HG02973 (cell line): ENCODE data around the gene SP3.

Experiments used
- ATAC-seq: cut with Tn5 transposase; IDR thresholded peaks from one replicate; pipeline ENCODE4 v1.9.1; 2021; ENCODE audit warnings: moderate library complexity; ENCODE audit not compliant: unreplicated experiment

SP3 gene

GRCh38 chr2:173947131-173947530 lies 18.0 kb downstream of the SP3 start:
- no peak for ATAC-seq

- no peak for ATAC-seq
Measured at GRCh38 chr2:173943738-173944137, 21.4 kb downstream of the SP3 start.

GRCh38 chr2:173942861-173943523 lies 22.2 kb downstream of the SP3 start:
- no peak for ATAC-seq

DNA sequence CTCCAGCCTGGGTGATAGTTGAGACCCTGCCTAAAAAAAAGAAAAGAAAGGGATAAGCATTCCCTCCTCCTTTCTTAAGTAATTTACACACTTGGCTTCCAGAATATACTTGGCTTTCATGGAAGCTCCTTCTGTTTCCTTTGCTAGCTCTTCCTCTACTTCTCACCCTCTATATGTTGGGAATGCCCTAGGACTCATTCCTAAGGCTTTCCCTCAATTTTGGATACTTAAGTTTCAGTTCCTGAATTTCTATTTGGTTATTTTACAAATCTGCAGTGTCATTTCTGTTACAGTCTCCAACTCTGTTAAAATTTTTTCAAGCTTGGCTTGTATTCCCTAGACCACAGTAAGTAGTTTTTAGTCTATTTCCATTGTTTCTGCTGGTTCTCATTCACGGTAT lies 23.6 kb downstream of the SP3 start:
- ATAC-seq = no peak

DNA sequence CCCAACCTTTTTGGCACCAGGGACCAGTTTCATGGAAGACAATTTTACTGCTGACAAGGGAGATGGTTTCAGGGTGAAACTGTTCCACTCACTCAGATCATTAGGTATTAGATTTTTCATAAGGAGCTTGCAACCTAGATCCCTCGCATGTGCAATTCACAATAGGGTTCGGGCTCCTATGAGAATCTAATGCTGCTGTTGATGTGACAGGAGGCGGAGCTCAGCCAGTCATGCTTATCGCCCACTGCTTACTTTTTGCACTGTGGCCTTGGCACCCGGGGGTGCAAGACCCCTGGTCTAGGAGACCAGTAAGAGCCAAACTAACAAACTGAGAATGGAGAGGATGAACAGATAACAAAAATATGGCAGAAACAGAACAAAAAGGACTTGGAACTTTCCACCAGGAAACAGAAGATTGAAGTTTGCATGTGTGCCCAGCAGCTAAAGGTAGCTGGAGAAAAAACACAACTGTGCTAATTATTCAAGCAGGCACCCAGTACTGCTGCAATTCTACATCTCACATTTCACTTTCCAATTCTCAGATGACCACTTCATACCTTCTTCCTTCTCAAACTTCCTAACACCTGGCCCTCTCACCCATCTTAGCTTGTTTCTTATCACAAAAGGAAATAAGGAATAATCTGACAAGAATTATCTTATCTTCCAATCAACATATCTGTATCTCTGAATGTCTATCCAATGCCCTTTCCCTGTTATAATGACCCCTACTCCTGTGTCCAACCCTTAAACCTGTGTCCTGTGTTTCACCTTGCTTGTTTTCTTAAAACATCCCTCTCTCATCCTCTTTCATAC lies 24.8 kb downstream of the SP3 start:
- ATAC-seq = no peak

DNA sequence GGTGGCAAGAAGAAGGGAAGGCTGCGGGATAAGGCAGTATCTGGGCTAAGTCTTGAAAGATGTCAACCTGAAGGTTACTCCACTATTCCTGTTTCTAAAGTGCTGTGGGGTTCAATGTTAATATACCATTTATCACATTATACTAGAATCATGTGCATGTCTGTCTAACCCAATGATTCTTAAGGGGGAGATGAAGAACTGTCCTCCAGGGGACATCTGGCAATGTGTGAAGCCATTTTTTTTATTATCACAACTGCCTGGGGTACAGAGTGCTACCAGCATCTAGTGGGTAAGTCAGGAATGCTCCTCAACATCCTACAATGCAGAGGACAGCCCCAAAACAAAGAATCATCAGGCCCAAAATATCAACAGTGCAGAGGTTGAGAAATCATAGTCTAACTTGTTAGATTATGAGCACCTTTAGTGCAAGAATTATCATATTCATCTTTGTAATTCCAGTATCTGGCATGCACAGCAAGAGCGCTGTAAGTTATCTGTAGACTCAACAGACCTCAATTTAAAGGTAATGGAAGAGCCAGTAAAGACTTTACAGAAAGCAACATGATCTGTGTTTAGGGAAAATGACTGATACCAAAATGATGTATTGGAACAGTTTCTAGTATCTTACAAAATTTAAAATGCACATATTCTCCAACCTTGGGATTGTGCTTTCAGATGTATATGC lies 26.3 kb downstream of the SP3 start:
- no peak for ATAC-seq

- no peak for ATAC-seq
Measured at GRCh38 chr2:173935305-173935704, 29.9 kb downstream of the SP3 start.

GRCh38 chr2:173934895-173935294 lies 30.3 kb downstream of the SP3 start:
- no peak for ATAC-seq

DNA sequence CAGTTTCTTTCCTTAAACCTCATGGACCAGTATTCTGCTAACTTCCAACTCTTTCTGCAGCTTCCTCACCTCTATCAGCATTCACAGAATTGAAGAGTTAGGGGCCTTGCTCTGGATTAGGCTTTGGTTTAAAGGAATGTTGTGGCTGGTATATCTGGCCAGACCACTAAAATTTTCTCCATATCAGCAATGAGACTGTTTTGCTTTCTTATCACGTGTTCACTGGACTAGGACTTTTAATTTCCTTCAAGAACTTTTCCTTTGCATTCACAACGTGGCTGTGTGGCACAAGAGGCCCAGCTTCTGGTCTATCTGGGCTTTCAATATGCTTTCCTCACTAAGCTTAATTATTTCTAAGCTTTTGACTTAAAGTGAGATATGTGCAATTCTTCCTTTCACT lies 33.4 kb downstream of the SP3 start:
- no peak for ATAC-seq

GRCh38 chr2:173929441-173929840 lies 35.7 kb downstream of the SP3 start:
- no peak for ATAC-seq

DNA sequence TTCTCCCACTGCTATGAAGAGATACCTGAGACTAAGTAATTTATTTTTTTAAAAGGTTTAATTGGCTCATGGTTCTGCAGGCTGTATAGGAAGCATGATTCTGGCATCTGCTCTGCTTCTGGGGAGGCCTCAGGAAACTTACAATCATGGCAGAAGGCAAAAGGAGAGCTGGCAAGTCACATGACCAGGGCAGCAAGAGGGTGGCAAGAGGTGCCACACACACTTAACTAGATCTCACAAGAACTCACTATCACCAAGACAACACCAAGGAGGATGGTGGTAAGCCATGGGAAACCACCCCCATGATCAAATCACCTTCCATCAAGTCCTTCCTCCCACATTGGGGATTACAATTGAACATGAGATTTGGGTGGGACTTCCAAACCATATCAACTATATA lies 38.3 kb downstream of the SP3 start:
- ATAC-seq = no peak

DNA sequence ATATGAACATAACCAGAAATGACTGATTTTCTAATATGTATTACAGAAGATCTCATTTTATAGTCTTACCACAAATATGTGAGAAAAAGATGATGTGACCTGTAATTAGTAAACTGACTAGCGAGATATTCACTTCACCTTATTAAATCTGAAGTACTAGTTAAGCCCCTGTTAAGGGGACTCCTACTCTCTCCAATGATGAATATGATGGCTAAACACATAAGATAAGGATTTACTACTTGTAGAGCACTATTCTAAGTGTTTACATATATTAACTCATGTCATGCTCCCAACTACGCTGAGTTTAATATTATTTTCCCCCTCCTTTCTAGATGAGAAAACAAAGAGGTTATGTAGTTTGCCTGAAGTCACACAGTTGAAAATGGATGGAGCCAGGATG lies 40.9 kb downstream of the SP3 start:
- ATAC-seq = no peak

- no peak for ATAC-seq
Measured at GRCh38 chr2:173922760-173923159, 42.4 kb downstream of the SP3 start.

- ATAC-seq = no peak
Measured at GRCh38 chr2:173922068-173922467, 43.1 kb downstream of the SP3 start.

DNA sequence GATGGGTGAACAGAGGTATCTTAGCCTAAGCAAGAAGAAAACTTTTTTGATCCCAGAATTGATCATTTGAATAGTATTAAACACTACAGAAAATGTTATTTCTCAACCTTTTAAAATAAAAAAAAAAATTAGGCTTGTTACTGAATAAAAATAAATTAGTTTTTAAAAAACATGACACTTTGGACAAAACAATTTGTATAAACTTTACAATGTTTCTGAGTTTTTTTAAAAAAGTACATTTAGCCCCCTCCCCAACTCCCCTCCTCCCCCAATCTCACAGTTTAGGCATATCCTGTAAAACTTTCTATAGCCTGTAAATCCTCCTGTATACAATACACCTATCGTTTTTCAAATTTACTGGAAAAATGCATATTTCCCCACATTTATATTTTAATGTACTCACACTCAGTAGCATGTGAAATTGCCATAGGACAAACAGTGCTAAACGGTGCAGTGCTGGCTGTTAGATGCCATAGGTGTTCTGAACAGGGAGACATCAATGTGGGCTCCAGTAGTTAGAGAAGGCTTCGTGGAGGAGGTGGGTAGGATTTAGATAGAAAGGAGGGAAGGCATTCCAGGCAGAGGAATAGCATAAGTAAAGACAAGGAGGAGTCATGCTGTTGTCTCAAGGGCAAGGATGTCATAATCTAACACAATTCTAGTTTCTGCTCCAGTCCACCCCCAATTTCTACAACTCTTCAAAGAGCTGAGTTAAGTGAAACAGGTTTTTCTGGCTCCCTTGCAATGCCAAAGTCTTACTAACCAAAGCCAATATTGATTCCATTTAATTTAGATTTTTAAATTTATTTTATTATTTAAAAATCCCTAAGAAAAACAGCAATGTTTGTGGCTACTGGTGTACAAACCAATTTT lies 50.9 kb downstream of the SP3 start:
- ATAC-seq = no peak

GRCh38 chr2:173909846-173910245 lies 55.3 kb downstream of the SP3 start:
- no peak for ATAC-seq

DNA sequence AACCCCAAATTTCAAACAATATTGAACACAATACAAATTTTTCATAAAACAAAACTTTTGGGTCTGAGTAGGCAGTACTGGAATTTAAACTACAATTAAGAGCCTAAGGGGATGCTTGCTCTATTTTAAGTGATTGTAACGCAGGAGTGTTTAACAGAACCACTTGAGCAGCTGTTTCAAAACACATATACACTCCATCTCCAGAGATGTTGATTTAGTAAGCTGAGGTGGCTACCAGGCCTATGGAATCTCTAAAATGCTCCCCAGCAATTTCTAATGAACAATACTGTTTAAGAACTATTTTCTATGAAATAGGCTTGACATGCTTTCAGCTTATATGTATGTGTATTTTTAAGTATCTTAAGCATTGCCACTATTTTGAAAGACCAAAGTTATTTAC lies 58.5 kb downstream of the SP3 start:
- no peak for ATAC-seq

- no peak for ATAC-seq
Measured at GRCh38 chr2:173903601-173904394, 61.4 kb downstream of the SP3 start.

DNA sequence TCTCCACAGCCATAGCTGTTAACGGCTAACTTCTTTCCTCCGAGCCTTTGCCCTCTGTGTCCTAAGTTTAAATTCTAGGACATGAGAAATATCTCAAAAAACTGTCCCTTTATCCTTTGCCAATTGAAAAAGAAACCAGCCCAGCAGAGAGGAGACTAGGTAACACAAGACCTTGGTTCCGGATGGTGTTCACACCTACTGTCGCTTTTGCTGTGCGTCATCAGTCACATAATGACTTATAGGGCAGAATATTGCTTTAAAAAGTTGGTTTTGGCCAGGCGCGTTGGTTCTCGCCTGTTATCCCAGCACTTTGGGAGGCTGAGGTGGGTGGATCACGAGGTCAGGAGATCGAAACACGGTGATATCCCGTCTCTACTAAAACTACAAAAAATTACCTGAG lies 66.2 kb downstream of the SP3 start:
- peak; percentile 56 for ATAC-seq

DNA sequence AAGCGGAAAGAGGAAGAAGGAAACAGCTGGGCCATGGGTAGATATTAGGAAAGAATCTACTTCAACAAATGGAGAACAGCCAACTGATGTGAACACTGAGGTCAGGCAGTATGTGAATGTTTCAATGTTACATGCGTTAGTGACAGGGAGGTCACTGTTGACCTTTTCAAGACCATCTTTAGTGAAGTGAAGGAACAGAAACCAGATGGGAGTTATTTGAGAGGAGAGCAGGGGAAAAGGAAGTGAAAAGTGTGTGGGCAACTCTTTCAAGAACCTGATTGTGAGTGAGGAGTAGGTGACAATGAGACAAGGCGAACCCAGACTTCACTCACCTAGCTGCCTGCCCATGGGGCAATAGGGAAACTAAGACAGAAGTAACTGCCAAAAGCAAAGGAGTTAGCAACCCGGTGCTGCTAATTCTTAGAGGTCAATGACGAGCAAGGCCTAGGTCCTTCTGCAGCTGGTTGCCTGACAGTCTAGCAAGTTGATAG lies 67.0 kb downstream of the SP3 start:
- ATAC-seq = peak; percentile 81
